HepG2 (cell line): ENCODE results near the gene FASTK. TPM values are rescaled to one million over a fixed set of nuclear protein-coding genes. Genes with fewer than 3 reads are reported as not detected.

ENCODE experiments used
- ATAC-seq: fragments of 200-7000 bp; cut with Tn5 transposase; 3 replicates; pipeline ENCODE4 v1.9.1; 2020; ENCODE audit warnings: mild to moderate bottlenecking, moderate library complexity
- BruUV-seq: library from RNA; stranded (reverse); fragments of 400-500 nt; replicated peaks from 2 replicates; lab custom pipeline; 2021; lab: Mats Ljungman, UMichigan
- CTCF ChIA-PET: fragments of 300-600 bp; formaldehyde crosslinking; extraction: SDS; loops from one replicate; lab custom pipeline; 2021; ENCODE audit warnings: low total read pairs, inconsistent platforms, low intra/inter-chr PET ratio; lab: Yijun Ruan, JAX
- POLR2A ChIA-PET: fragments of 350-600 bp; sonication (Branson Sonifier 250); formaldehyde crosslinking; loops from one replicate; lab custom pipeline; 2020; ENCODE audit warnings: antibody characterized with exemption, inconsistent platforms; lab: Yijun Ruan, JAX
- DNase-seq: peaks from one replicate; pipeline ENCODE4 v3.0.0-alpha.2; 2015; ENCODE audit warnings: low spot score
- FAIRE-seq: peaks from 3 replicates; lab custom pipeline; 2011; peaks lifted over from hg19 to GRCh38; lab: Jason Lieb, UNC
- H2AFZ ChIP-seq: one replicate; pipeline ENCODE4 v1.6.1; 2011; ENCODE audit warnings: low read length, inconsistent platforms
- H3K27ac ChIP-seq: fragments of 300-600 bp; 3 replicates; pipeline ENCODE4 v1.8.0; 2011; ENCODE audit warnings: mixed run types, mild to moderate bottlenecking, mixed read lengths, low read length, inconsistent platforms; ENCODE audit not compliant: insufficient read depth; ENCODE audit errors: extremely low read length
- H3K27me3 ChIP-seq, 2 experiments: fragments of 200-600 bp in 1 of 2; 2 replicates in 1 of 2; 3 replicates in 1 of 2; pipeline versions ENCODE4 v1.6.0 to v1.8.0; 2011; ENCODE audit warnings: low read length in 2 of 2, mild to moderate bottlenecking in 2 of 2, moderate library complexity in 2 of 2, inconsistent platforms in 1 of 2; ENCODE audit not compliant: insufficient read depth in 2 of 2, control insufficient read depth in 1 of 2
- H3K36me3 ChIP-seq, 2 experiments: fragments of 200-600 bp in 1 of 2; replicated peaks in 1 of 2; 2 replicates in 1 of 2; 3 replicates in 1 of 2; pipeline versions ENCODE4 v1.5.1 to v1.8.0; 2011; ENCODE audit warnings: low read length in 2 of 2, inconsistent platforms in 1 of 2; ENCODE audit not compliant: insufficient read depth in 2 of 2, control insufficient read depth in 1 of 2
- H3K4me1 ChIP-seq: 2 replicates; pipeline ENCODE4 v1.5.1; 2012; ENCODE audit warnings: low read length, inconsistent platforms; ENCODE audit not compliant: insufficient read depth
- H3K4me2 ChIP-seq: 2 replicates; pipeline ENCODE4 v1.6.0; 2011; ENCODE audit warnings: low read depth, low read length, inconsistent platforms
- H3K4me3 ChIP-seq, 3 experiments: fragments of 200-600 bp in 1 of 3; sonication (generic), shearing (Covaris generic) in 1 of 3; replicated peaks in 1 of 3; 2 replicates each; pipeline ENCODE4 v1.5.1; 2011 to 2016; ENCODE audit warnings: low read length in 3 of 3, inconsistent platforms in 2 of 3, low read depth in 2 of 3, mild to moderate bottlenecking in 2 of 3, control low read depth in 1 of 3, mixed read lengths in 1 of 3; ENCODE audit not compliant: insufficient read depth in 1 of 3
- H3K79me2 ChIP-seq: one replicate; pipeline ENCODE4 v1.6.1; 2011; ENCODE audit warnings: low read length, inconsistent platforms; ENCODE audit not compliant: insufficient read depth
- H3K9ac ChIP-seq: 2 replicates; pipeline ENCODE4 v1.6.0; 2011; ENCODE audit warnings: mild to moderate bottlenecking, low read depth, low read length, inconsistent platforms; ENCODE audit not compliant: insufficient read depth
- H3K9me3 ChIP-seq: 2 replicates; pipeline ENCODE4 v1.5.1; 2012; ENCODE audit warnings: mild to moderate bottlenecking, low read length
- H4K20me1 ChIP-seq: 2 replicates; pipeline ENCODE4 v1.6.0; 2011; ENCODE audit warnings: inconsistent platforms, mild to moderate bottlenecking, low read length, moderate library complexity; ENCODE audit not compliant: insufficient read depth
- HOXA3 ChIP-seq: sonication (generic); formaldehyde crosslinking; IDR thresholded peaks from 2 replicates; pipeline ENCODE4 v1.5.0; 2020; ENCODE audit warnings: missing genetic modification reagents
- TSC22D2 ChIP-seq: sonication (generic); formaldehyde crosslinking; IDR thresholded peaks from 2 replicates; pipeline ENCODE4 v1.5.1; 2020; ENCODE audit warnings: missing genetic modification reagents, mild to moderate bottlenecking, borderline replicate concordance
- ZBTB4 ChIP-seq: sonication (generic); formaldehyde crosslinking; IDR thresholded peaks from 2 replicates; pipeline ENCODE4 v1.4.0; 2020; ENCODE audit warnings: missing genetic modification reagents, mild to moderate bottlenecking, borderline replicate concordance
- ZKSCAN8 ChIP-seq: IDR thresholded peaks from 2 replicates; pipeline ENCODE4 v1.6.1; 2016; ENCODE audit warnings: borderline replicate concordance, missing genetic modification reagents, missing compliant biosample characterization
- ZNF3 ChIP-seq: IDR thresholded peaks from 2 replicates; pipeline ENCODE4 v1.7.0; 2017; ENCODE audit warnings: inconsistent platforms
- ZNF335 ChIP-seq: sonication (generic); formaldehyde crosslinking; IDR thresholded peaks from 2 replicates; pipeline ENCODE4 v1.4.0; 2020; ENCODE audit warnings: missing genetic modification reagents
- WGBS: methylation state at CpG from one replicate; pipeline ENCODE4 v1.1.6; 2017; ENCODE audit warnings: low lambda C conversion rate; 5-methylcytosine and 5-hydroxymethylcytosine counted together
- in situ Hi-C: cut with HindIII; loops from 2 replicates; pipeline ENCODE4 v1.10.0; 2017; ENCODE audit warnings: low pct_unique_long_range_greater_than_20kb; ENCODE audit not compliant: extremely low pct_ligation_motif_present
- intact Hi-C: fragments of 100-400 bp; cut with micrococcal nuclease; formaldehyde crosslinking; loops from one replicate; pipeline ENCODE4 v1.10.0; 2022; ENCODE audit not compliant: unreplicated experiment
- polyA plus RNA-seq, 8 experiments: library from polyadenylated mRNA; depleted of rRNA in 3 of 8; stranded (reverse) in 7 of 8; unstranded in 1 of 8; fragments of >200 nt; fragmentation: Illumina TruSeq in 4 of 8; extraction: Trizol in 4 of 8; gene quantifications; 2 replicates each; pipeline versions ENCODE4 v1.2.1 to v1.2.3, GENCODE V29; 2011 to 2016; ENCODE audit warnings: low read depth in 4 of 8, missing spikeins in 1 of 8, mixed read lengths in 1 of 8; ENCODE audit not compliant: insufficient read depth in 1 of 8
- total RNA-seq, 5 experiments: library from RNA; depleted of rRNA; stranded (reverse); fragments of >200 nt; fragmentation: Illumina TruSeq; extraction: Trizol; gene quantifications; 2 replicates each; pipeline ENCODE4 v1.2.3, GENCODE V29; 2016; ENCODE audit warnings: low read depth in 1 of 5

FASTK gene
- total and polyA plus RNA-seq, 2 of the 13 experiments (the other 11 are each of a cell fraction or from before 2014, with no cell fraction given), result 52.9 to 55.7 TPM

- CTCF ChIA-PET, result interaction anchor here (3.1 kb wide), 1 partner anchor 46 kb away, joined by 67 read pairs; no protein-coding TSS in a partner anchor
- POLR2A ChIA-PET, result no interaction called here
- Histone ChIP-seq H2AFZ (no peak overlapping the region), H3K4me3 (no peak overlapping the region), H3K9me3 (no peaks in the 10 kb centered on the region), H3K4me1 (no peaks in the 10 kb centered on the region), H3K27ac (no peak overlapping the region), H3K27me3 (no peaks in the 10 kb centered on the region)
- in situ Hi-C loops, result loop anchor here (10.0 kb wide), 1 partner anchor 179 kb away; no protein-coding TSS in a partner anchor
- intact Hi-C loops, result no loop called here
- no peak for DNase-seq
- ATAC-seq, result no peak
- WGBS, result 98% methylated on average over 39 of the region's 58 CpGs
- FAIRE-seq, result no peak
- BruUV-seq, result no TSS peak
- TF ChIP-seq ZBTB4 (CRISPR knock-in tag) (no peak), ZNF335 (CRISPR knock-in tag) (no peak), ZKSCAN8 (CRISPR knock-in tag) (no peak), HOXA3 (CRISPR knock-in tag) (no peak), TSC22D2 (CRISPR knock-in tag) (no peak), ZNF3 (CRISPR knock-in tag) (no peak)
- TF ChIP-seq, all 625 proteins: peak for 0
- no peaks in the 10 kb centered on the region for H3K79me2 ChIP-seq
- H3K4me2 ChIP-seq, result no peak overlapping the region
- H3K9ac ChIP-seq, result no peak overlapping the region
- H4K20me1 ChIP-seq, result peaks cover 6% of the 10 kb centered on the region; the same call in 1 of the 2 replicates
- peaks cover 14 to 51% of the 10 kb centered on the region in 2 experiments for H3K36me3 ChIP-seq
These were observed 45.4 kb upstream of the FASTK start for GRCh38 chr7:151125846-151126481.
